MG63 (cell line): ENCODE results near the gene OR7E24. TPM values are rescaled to one million over a fixed set of nuclear protein-coding genes. Genes with fewer than 3 reads are reported as not detected.
"Not testable (repeated sequence)": the region's sequence is repeated elsewhere in the genome, so short reads cannot be mapped to it uniquely, and the experiment has no call there.

Experiments
- DNase-seq: peaks from one replicate; pipeline ENCODE4 v3.0.0-alpha.2; 2020
- H3K27me3 ChIP-seq: fragments of 250-450 bp; sonication (Bioruptor Pico); 2 replicates; pipeline ENCODE4 v1.5.1; 2020; ENCODE audit warnings: mild to moderate bottlenecking, moderate library complexity
- H3K36me3 ChIP-seq: fragments of 250-450 bp; sonication (Bioruptor Pico); 2 replicates; pipeline ENCODE4 v1.5.1; 2020; ENCODE audit warnings: mild to moderate bottlenecking, moderate library complexity
- H3K4me3 ChIP-seq: fragments of 250-450 bp; sonication (Bioruptor Pico); 2 replicates; pipeline ENCODE4 v1.5.1; 2020; ENCODE audit warnings: mild to moderate bottlenecking, moderate library complexity
- H3K9me3 ChIP-seq: fragments of 250-450 bp; sonication (Bioruptor Pico); 2 replicates; pipeline ENCODE4 v1.5.1; 2020; ENCODE audit warnings: mild to moderate bottlenecking, moderate library complexity
- total RNA-seq: library from RNA; depleted of rRNA; stranded (reverse); fragments of >200 nt; shearing (Covaris generic); gene quantifications from 2 replicates; pipeline ENCODE4 v1.2.3, GENCODE V29; 2014; ENCODE audit warnings: low replicate concordance; rRNA removed

Gene OR7E24
- total RNA-seq: not detected in 2 replicates

DNA sequence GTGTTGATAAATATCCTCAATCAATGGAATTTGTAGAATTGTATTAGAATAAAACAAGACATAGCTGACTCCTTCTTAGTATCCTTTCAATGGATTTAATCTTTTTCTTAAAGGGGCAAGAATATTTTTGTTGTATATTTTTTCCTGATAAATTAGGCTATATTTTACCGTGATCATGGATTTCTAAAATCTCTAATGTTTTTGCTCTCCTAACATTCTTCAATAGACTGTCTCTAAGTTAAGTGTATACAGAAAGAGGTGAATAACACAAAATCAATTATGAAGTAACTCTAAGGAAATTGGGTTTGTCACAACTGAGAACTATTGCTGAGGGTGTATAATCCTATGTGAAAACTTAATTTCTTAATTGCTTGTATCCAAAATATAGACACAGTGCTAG is at the start of gene OR7E24:
OR7E24 (plus strand) TSS at position 301 of the 400 bp plus-strand sequence. CDS start 114 bp downstream, outside the sequence.
- Histone ChIP-seq H3K4me3 (no peak within 1 kb of the TSS), H3K9me3 (peaks cover 3% of the 10 kb centered on the region), H3K36me3 (no peaks in the 10 kb centered on the region), H3K27me3 (no peaks in the 10 kb centered on the region)
- no peak for DNase-seq

GRCh38 chr19:9205501-9206113 is 45.1 kb upstream of the OR7E24 start:
- Histone ChIP-seq H3K9me3 (no peaks in the 10 kb centered on the region; the same call in 1 of the 2 replicates), H3K27me3 (peaks cover 3% of the 10 kb centered on the region; the same call in 1 of the 2 replicates), H3K4me3 (peak overlapping the region; percentile 17), H3K36me3 (no peaks in the 10 kb centered on the region)
- DNase-seq: peak; percentile 76

- H3K9me3 ChIP-seq: no peaks in the 10 kb centered on the region; the same call in 1 of the 2 replicates
- no peak for DNase-seq
Observed at GRCh38 chr19:9219489-9219888, 31.2 kb upstream of the OR7E24 start, which contains the start of gene OR7D4. TSS of gene OR7D4 (minus strand) at chr19:9219589. CDS start at chr19:9214837, 4,752 bp downstream.

DNA sequence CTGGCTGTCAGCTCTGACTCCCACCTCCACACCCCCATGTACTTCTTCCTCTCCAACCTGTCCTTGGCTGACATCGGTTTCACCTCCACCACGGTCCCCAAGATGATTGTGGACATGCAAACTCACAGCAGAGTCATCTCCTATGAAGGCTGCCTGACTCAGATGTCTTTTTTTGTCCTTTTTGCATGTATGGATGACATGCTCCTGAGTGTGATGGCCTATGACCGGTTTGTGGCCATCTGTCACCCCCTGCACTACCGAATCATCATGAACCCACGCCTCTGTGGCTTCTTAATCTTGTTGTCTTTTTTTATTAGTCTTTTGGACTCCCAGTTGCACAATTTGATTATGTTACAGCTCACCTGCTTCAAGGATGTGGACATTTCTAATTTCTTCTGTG is 506 bp downstream of the OR7E24 start:
- no peak for DNase-seq
- Histone ChIP-seq H3K9me3 (peaks cover 3% of the 10 kb centered on the region), H3K36me3 (no peaks in the 10 kb centered on the region), H3K4me3 (no peak overlapping the region), H3K27me3 (no peaks in the 10 kb centered on the region)

More at GRCh38 chr19:9219489-9219888, 31.2 kb upstream of the OR7E24 start, which contains the start of gene OR7D4:
- no peaks in the 10 kb centered on the region for H3K36me3 ChIP-seq
- no peaks in the 10 kb centered on the region for H3K27me3 ChIP-seq
- no peak within 1 kb of the TSS for H3K4me3 ChIP-seq

DNA sequence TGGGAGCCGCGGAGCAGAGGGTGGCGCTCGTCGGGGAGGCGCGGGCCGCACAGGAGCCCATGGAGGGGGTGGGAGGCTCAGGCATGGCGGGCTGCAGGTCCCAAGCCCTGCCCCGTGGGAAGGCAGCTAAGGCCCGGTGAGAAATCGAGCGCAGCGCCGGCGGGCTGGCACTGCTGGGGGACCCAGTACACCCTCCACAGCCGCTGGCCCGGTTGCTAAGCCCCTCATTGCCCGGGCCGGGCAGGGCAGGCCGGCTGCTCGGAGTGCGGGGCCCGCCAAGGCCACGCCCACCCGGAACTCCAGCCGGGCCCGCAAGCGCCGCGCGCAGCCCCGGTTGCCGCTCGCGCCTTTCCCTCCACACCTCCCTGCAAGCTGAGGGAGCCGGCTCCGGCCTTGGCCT is 32.8 kb downstream of the OR7E24 start:
- peaks cover 21% of the 10 kb centered on the region for H3K9me3 ChIP-seq
- H3K36me3 ChIP-seq, DNase-seq, H3K27me3 ChIP-seq, H3K4me3 ChIP-seq: not testable (repeated sequence)

DNA sequence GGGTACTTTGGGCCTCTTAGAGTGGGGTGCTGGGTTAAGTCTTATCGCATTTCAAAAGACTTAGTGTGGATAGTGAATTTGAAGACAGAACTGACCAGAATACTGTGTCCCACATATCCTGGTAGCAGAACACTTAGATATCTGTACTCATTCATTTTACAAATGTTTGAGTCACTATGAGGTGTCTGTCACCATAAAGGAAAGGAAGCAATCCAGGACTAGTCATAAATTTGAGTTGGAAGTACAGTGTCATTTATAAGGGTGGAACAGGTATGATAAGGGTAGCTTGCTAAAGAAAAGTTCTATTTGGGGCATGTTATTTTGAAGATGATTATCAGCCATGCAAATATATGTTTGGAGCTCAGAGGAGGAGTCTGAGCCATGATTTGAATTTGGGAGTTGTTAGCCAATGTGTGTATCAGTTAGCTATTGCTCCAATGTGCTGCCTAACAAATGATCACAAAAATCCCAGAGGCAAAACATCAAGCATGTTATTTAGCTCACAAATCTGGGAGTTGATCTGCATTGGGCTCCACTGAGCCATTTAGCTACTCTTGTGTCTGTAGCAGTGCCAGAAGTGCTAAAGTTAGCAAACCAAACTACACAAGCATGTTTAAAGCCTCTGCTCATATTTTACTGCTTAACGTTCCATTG is 38.6 kb downstream of the OR7E24 start:
- H3K4me3 ChIP-seq: no peak overlapping the region
- H3K27me3 ChIP-seq: no peaks in the 10 kb centered on the region
- H3K36me3 ChIP-seq: peaks cover 23% of the 10 kb centered on the region
- no peak for DNase-seq
- peaks cover 42% of the 10 kb centered on the region for H3K9me3 ChIP-seq

DNA sequence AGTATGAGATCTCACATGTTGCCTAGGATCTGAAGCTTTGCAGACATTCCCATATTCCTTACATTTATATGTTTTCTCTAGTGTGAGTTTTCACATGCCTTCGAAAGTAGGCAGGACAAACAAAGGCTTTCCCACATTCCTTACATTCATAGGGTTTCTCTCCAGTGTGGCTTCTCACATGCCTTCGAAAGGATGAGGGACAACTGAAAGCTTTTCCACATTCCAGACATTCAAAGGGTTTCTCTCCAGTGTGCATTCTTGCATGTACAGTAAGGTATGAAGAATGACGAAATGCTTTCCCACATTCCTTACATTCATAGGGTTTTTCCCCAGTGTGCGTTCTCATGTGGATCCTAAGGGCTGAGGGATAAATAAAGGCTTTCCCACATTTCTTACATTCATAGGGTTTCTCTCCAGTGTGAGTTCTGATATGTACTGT is 44.7 kb downstream of the OR7E24 start:
- peaks cover 64% of the 10 kb centered on the region for H3K36me3 ChIP-seq
- H3K4me3 ChIP-seq: no peak overlapping the region
- peaks cover 67% of the 10 kb centered on the region for H3K9me3 ChIP-seq
- DNase-seq: no peak
- H3K27me3 ChIP-seq: no peaks in the 10 kb centered on the region

DNA sequence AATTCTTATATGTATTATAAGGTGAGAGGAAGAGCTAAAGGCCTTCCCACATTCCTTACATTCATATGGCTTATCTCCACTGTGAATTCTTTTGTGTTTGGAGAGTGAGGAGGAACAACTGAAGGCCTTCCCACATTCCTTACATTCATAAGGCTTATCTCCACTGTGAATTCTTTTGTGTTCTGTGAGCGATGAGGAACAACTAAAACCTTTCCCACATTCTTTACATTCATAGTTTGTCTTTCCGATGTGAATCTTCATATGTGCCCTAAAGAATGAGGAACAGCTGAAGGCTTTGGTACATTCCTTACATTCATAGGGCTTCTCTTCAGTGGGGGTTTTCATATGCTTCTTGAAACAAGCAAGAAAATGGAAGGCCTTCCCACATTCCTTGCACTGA is 45.6 kb downstream of the OR7E24 start:
- DNase-seq: no peak
- no peak overlapping the region for H3K4me3 ChIP-seq
- peaks cover 67% of the 10 kb centered on the region for H3K9me3 ChIP-seq
- peaks cover 72% of the 10 kb centered on the region for H3K36me3 ChIP-seq
- no peaks in the 10 kb centered on the region for H3K27me3 ChIP-seq

Other genes with a start within 250 kb of the OR7E24 start
- gene MUC16, start 240.5 kb upstream of the OR7E24 start, total RNA-seq: not detected in 2 replicates
- not detected in 2 replicates for gene OR1M1, start 163.9 kb upstream of the OR7E24 start, total RNA-seq
- gene OR7G2, start 143.5 kb upstream of the OR7E24 start, total RNA-seq: not detected in 2 replicates
- gene OR7G1, start 135.2 kb upstream of the OR7E24 start, total RNA-seq: not detected in 2 replicates
- not detected in 2 replicates for gene OR7G3, start 124.0 kb upstream of the OR7E24 start, total RNA-seq
- gene ZNF317, start 110.5 kb upstream of the OR7E24 start, total RNA-seq: 19.9 and 24.5 TPM in 2 replicates
- gene OR7D2, start 72.0 kb upstream of the OR7E24 start, total RNA-seq: not detected in 2 replicates
- not detected in 2 replicates for gene OR7D4, start 31.3 kb upstream of the OR7E24 start, total RNA-seq
- 4.3 and 4.4 TPM in 2 replicates for gene ZNF699, start 58.9 kb downstream of the OR7E24 start, total RNA-seq
- 17.7 and 20.0 TPM in 2 replicates for gene ZNF559, start 73.2 kb downstream of the OR7E24 start, total RNA-seq
- gene ZNF177, start 112.1 kb downstream of the OR7E24 start, total RNA-seq: 2.2 and 4.4 TPM in 2 replicates
- gene ZNF266, start 184.6 kb downstream of the OR7E24 start, total RNA-seq: 8.5 and 14.6 TPM in 2 replicates
- gene ZNF560, start 247.7 kb downstream of the OR7E24 start, total RNA-seq: not detected in 2 replicates